ENCODE results near the gene SYT14. TPM values are rescaled to one million over a fixed set of nuclear protein-coding genes. Genes with fewer than 3 reads are reported as not detected.

SYT14 gene
- polyA plus RNA-seq, 1 donor from 2014 or later = 21.9 TPM

- Histone ChIP-seq H3K9me2 (ENCODE audit: insufficient read depth, low read length) (no peaks in the 10 kb centered on the region), H3K9me3 (ENCODE audit: low read length) (no peaks in the 10 kb centered on the region), H3K27me3 (ENCODE audit: insufficient read depth, low read depth, low read length) (no peaks in the 10 kb centered on the region), H3K4me2 (ENCODE audit: low read length) (no peak overlapping the region), H3K36me3 (ENCODE audit: insufficient read depth, low read length) (no peaks in the 10 kb centered on the region), H3K79me2 (replicated peaks; ENCODE audit: insufficient read depth, low read length) (no peaks in the 10 kb centered on the region), H3K9ac (ENCODE audit: low read length) (no peak overlapping the region), H2AFZ (ENCODE audit: low read depth, low read length) (no peak overlapping the region), H3K27ac (ENCODE audit: low read length) (no peak overlapping the region), H4K20me1 (ENCODE audit: insufficient read depth) (no peaks in the 10 kb centered on the region), H3F3A (ENCODE audit: insufficient read depth, low read length, poor library complexity, severe bottlenecking) (no peaks in the 10 kb centered on the region), H3K4me3 (ENCODE audit: low read length) (no peak overlapping the region)
- TF ChIP-seq SMC3 (conservative IDR thresholded peaks at IDR 0.05; ENCODE audit: poor library complexity) (no peak), TAF1 (IDR thresholded peaks at IDR 0.05; ENCODE audit: low read depth) (no peak), MXI1 (conservative IDR thresholded peaks at IDR 0.05; ENCODE audit: poor library complexity, severe bottlenecking) (no peak), POLR2AphosphoS5 (IDR thresholded peaks at IDR 0.05) (no peak), RAD21 (conservative IDR thresholded peaks at IDR 0.05) (no peak)
- TF ChIP-seq, protein P1, sequence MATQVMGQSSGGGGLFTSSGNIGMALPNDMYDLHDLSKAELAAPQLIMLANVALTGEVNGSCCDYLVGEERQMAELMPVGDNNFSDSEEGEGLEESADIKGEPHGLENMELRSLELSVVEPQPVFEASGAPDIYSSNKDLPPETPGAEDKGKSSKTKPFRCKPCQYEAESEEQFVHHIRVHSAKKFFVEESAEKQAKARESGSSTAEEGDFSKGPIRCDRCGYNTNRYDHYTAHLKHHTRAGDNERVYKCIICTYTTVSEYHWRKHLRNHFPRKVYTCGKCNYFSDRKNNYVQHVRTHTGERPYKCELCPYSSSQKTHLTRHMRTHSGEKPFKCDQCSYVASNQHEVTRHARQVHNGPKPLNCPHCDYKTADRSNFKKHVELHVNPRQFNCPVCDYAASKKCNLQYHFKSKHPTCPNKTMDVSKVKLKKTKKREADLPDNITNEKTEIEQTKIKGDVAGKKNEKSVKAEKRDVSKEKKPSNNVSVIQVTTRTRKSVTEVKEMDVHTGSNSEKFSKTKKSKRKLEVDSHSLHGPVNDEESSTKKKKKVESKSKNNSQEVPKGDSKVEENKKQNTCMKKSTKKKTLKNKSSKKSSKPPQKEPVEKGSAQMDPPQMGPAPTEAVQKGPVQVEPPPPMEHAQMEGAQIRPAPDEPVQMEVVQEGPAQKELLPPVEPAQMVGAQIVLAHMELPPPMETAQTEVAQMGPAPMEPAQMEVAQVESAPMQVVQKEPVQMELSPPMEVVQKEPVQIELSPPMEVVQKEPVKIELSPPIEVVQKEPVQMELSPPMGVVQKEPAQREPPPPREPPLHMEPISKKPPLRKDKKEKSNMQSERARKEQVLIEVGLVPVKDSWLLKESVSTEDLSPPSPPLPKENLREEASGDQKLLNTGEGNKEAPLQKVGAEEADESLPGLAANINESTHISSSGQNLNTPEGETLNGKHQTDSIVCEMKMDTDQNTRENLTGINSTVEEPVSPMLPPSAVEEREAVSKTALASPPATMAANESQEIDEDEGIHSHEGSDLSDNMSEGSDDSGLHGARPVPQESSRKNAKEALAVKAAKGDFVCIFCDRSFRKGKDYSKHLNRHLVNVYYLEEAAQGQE (IDR thresholded peaks at IDR 0.05; ENCODE audit: borderline replicate concordance) = no peak
Observed at GRCh38 chr1:210123924-210124589, 186.0 kb downstream of the SYT14 start.

GRCh38 chr1:210124736-210125135, 186.7 kb downstream of the SYT14 start:
- H2AFZ ChIP-seq (ENCODE audit: low read depth, low read length) = no peak overlapping the region
- H3K9me3 ChIP-seq (ENCODE audit: low read length) = no peaks in the 10 kb centered on the region
- no peak overlapping the region for H3K27ac ChIP-seq (ENCODE audit: low read length)
- TF ChIP-seq EZH2 (IDR thresholded peaks at IDR 0.05; ENCODE audit: borderline replicate concordance, insufficient read depth, low read length, poor library complexity, severe bottlenecking) (no peak), RAD21 (conservative IDR thresholded peaks at IDR 0.05) (no peak), MXI1 (conservative IDR thresholded peaks at IDR 0.05; ENCODE audit: poor library complexity, severe bottlenecking) (no peak), TAF1 (IDR thresholded peaks at IDR 0.05; ENCODE audit: low read depth) (no peak), SMC3 (conservative IDR thresholded peaks at IDR 0.05; ENCODE audit: poor library complexity) (no peak), EP300 (conservative IDR thresholded peaks at IDR 0.05; ENCODE audit: poor library complexity, severe bottlenecking) (no peak), POLR2AphosphoS5 (IDR thresholded peaks at IDR 0.05) (no peak)
- TF ChIP-seq, protein P1 (IDR thresholded peaks at IDR 0.05; ENCODE audit: borderline replicate concordance) = no peak
- TF ChIP-seq, protein P2, sequence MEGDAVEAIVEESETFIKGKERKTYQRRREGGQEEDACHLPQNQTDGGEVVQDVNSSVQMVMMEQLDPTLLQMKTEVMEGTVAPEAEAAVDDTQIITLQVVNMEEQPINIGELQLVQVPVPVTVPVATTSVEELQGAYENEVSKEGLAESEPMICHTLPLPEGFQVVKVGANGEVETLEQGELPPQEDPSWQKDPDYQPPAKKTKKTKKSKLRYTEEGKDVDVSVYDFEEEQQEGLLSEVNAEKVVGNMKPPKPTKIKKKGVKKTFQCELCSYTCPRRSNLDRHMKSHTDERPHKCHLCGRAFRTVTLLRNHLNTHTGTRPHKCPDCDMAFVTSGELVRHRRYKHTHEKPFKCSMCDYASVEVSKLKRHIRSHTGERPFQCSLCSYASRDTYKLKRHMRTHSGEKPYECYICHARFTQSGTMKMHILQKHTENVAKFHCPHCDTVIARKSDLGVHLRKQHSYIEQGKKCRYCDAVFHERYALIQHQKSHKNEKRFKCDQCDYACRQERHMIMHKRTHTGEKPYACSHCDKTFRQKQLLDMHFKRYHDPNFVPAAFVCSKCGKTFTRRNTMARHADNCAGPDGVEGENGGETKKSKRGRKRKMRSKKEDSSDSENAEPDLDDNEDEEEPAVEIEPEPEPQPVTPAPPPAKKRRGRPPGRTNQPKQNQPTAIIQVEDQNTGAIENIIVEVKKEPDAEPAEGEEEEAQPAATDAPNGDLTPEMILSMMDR (IDR thresholded peaks at IDR 0.05; ENCODE audit: poor library complexity, severe bottlenecking) = no peak
- H3K9ac ChIP-seq (ENCODE audit: low read length) = no peak overlapping the region
- no peak overlapping the region for H3K4me3 ChIP-seq (ENCODE audit: low read length)
- no peaks in the 10 kb centered on the region for H4K20me1 ChIP-seq (ENCODE audit: insufficient read depth)
- H3K79me2 ChIP-seq (replicated peaks; ENCODE audit: insufficient read depth, low read length) = no peaks in the 10 kb centered on the region
- no peaks in the 10 kb centered on the region for H3K27me3 ChIP-seq (ENCODE audit: insufficient read depth, low read depth, low read length)
- no peaks in the 10 kb centered on the region for H3F3A ChIP-seq (ENCODE audit: insufficient read depth, low read length, poor library complexity, severe bottlenecking)
- H3K9me2 ChIP-seq (ENCODE audit: insufficient read depth, low read length) = no peaks in the 10 kb centered on the region
- no peaks in the 10 kb centered on the region for H3K36me3 ChIP-seq (ENCODE audit: insufficient read depth, low read length)
- no peak overlapping the region for H3K4me2 ChIP-seq (ENCODE audit: low read length)

Data from neural cell (in vitro differentiated cells).